Measurements from ENCODE around the gene OPRD1.
"Not testable (repeated sequence)": the region's sequence is repeated elsewhere in the genome, so short reads cannot be mapped to it uniquely, and the experiment has no call there.

The OPRD1 gene

DNA sequence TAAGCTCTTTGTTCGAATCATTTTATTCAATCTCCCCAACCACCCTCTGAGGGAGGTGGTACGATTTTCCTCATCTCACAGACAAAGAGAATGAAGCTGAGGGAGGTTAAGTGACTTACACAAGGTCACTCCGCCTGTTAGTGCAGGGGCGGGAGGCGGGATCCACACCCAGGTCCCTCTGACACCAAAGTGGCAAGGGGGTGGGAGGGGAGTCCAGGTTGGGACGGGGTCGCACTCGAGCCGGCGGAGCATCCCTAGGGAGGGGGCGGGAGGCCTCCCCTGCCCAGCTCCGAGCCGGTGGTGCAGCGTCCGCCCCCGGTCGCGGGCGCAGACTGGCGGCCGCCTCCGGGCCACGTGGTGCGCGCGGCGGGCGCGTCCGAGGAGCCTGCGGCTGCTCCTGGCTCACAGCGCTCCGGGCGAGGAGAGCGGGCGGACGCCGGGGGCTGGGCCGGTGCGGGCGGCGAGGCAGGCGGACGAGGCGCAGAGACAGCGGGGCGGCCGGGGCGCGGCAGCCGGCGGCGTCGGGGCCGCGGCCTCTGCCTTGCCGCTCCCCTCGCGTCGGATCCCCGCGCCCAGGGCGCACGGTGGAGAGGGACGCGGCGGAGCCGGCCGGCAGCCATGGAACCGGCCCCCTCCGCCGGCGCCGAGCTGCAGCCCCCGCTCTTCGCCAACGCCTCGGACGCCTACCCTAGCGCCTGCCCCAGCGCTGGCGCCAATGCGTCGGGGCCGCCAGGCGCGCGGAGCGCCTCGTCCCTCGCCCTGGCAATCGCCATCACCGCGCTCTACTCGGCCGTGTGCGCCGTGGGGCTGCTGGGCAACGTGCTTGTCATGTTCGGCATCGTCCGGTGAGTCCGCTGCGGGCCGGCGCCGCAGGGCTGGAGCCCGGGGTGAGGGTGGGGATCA is at the start of gene OPRD1:
Gene OPRD1 (plus strand): TSS at position 405 of the 903 bp plus-strand sequence. CDS start 214 bp downstream, at position 619.
- H3K9me3 ChIP-seq (ENCODE audit: control insufficient read depth in 1 of 2, low read length in 2 of 2) = no peaks in the 10 kb centered on the region
- H3K27me3 ChIP-seq (ENCODE audit: control insufficient read depth in 1 of 2, insufficient read depth in 2 of 2, low read length in 2 of 2) = peaks cover 53 to 56% of the 10 kb centered on the region in 2 donors
- H3K4me3 ChIP-seq (ENCODE audit: low read depth in 1 of 2, low read length in 2 of 2) = no peak within 1 kb of the TSS
- no peak within 1 kb of the TSS for H3K27ac ChIP-seq (ENCODE audit: low read depth, low read length)
- H3K4me1 ChIP-seq (ENCODE audit: control insufficient read depth in 1 of 2, insufficient read depth in 2 of 2, low read length in 2 of 2) = no peaks in the 10 kb centered on the region
- no peak within 1 kb of the TSS for H3K9ac ChIP-seq (ENCODE audit: low read depth in 1 of 2, low read length in 2 of 2)
- no peaks in the 10 kb centered on the region for H3K36me3 ChIP-seq (ENCODE audit: control insufficient read depth in 1 of 2, insufficient read depth in 2 of 2, low read length in 2 of 2)

DNA sequence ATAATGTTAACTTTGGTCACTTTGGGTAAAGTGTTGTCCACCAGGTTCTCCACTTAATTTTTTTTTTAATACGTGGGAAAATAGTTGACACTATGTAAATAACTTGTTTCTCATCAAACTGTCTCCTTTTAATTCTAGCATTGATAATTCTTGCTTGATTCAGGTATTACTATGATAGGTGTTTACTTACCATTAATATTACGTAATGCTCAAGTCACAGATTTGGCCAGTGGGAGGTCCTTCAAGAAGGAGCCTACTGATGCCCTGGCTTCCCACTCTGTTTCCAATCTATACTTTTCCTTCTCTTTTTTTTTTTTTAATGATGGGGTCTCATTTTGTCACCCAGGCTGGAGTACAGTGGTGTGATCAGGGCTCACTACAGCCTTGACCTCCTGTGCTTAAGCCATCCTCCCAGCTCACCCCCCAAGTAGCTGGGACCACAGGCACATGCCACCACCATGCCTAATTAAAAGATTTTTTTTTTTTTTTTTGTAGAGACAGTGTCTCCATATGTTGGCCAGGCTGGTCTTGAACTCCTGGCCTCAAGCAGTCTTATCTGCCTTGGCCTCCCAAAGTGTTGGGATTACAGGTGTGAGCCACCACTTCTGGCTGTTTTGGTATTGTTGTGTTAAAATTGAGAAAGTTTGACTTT is 45.3 kb upstream of the OPRD1 start:
- H3K9ac ChIP-seq (ENCODE audit: low read depth in 1 of 2, low read length in 2 of 2) = no peak overlapping the region
- H3K27ac ChIP-seq (ENCODE audit: low read depth, low read length) = no peak overlapping the region
- H3K9me3 ChIP-seq (ENCODE audit: control insufficient read depth in 1 of 2, low read length in 2 of 2) = no peaks in the 10 kb centered on the region
- H3K4me1 ChIP-seq (ENCODE audit: control insufficient read depth in 1 of 2, insufficient read depth in 2 of 2, low read length in 2 of 2) = peaks cover 0 to 4% of the 10 kb centered on the region in 2 donors
- H3K36me3 ChIP-seq (ENCODE audit: control insufficient read depth in 1 of 2, insufficient read depth in 2 of 2, low read length in 2 of 2) = peaks cover 18 to 43% of the 10 kb centered on the region in 2 donors
- no peak overlapping the region for H3K4me3 ChIP-seq (ENCODE audit: low read depth in 1 of 2, low read length in 2 of 2)
- no peaks in the 10 kb centered on the region for H3K27me3 ChIP-seq (ENCODE audit: control insufficient read depth in 1 of 2, insufficient read depth in 2 of 2, low read length in 2 of 2)

DNA sequence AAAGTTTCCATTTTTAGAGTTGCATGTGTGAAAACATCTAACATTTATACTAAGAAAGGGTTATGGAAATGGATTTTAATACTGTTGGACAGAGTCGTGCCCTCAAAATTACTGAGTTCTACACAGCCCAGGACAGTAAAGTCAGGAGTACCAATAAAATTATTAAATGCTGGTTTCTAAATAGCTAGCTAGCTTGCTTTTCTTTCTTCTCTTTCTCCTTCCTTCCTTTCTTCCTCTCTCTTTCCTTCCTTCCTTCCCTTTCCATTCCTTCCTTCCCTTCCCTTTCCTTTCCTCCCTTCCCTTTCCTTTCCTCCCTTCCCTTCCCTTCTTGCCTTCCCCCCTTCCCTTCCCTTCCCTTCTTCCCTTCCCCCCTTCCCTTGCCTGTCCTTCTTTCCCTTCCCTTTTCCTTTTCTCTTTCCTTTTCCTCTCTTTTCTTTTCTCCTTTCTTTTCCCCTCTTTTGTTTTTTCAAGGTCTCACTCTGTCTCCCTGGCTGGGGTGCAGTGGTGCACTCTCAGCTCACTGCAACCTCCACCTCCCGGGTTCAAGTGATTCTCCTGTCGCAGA is 41.3 kb upstream of the OPRD1 start:
- no peaks in the 10 kb centered on the region for H3K9me3 ChIP-seq (ENCODE audit: control insufficient read depth in 1 of 2, low read length in 2 of 2)
- H3K4me1 ChIP-seq (ENCODE audit: control insufficient read depth in 1 of 2, insufficient read depth in 2 of 2, low read length in 2 of 2) = peaks cover 2 to 10% of the 10 kb centered on the region in 2 donors
- H3K36me3 ChIP-seq (ENCODE audit: control insufficient read depth in 1 of 2, insufficient read depth in 2 of 2, low read length in 2 of 2) = peaks cover 18 to 29% of the 10 kb centered on the region in 2 donors
- H3K27ac ChIP-seq (ENCODE audit: low read depth, low read length) = no peak overlapping the region
- H3K4me3 ChIP-seq (ENCODE audit: low read depth in 1 of 2, low read length in 2 of 2) = no peak overlapping the region
- no peak overlapping the region for H3K9ac ChIP-seq (ENCODE audit: low read depth in 1 of 2, low read length in 2 of 2)
- H3K27me3 ChIP-seq (ENCODE audit: control insufficient read depth in 1 of 2, insufficient read depth in 2 of 2, low read length in 2 of 2) = no peaks in the 10 kb centered on the region

DNA sequence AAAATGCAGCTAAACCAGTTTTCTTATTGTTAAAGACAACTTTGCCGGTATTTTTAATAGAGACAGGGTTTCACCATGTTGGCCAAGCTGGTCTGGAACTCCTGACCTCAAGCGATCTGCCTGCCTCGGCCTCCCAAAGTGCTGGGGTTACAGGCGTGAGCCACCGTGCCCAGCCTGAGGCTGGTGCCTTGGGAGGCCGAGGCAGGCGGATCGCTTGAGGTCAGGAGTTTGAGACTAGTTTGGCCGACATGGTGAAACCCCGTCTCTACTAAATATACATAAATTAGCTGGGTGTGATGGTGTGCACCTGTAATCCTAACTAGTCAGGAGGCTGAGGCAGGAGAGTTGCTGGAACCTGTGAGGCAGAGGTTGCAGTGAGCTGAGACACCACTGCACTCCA is 40.0 kb upstream of the OPRD1 start:
- peaks cover 11 to 21% of the 10 kb centered on the region in 2 donors for H3K36me3 ChIP-seq (ENCODE audit: control insufficient read depth in 1 of 2, insufficient read depth in 2 of 2, low read length in 2 of 2)
- not testable (repeated sequence) for H3K4me3 ChIP-seq (ENCODE audit: low read depth in 1 of 2, low read length in 2 of 2); H3K9me3 ChIP-seq (ENCODE audit: control insufficient read depth in 1 of 2, low read length in 2 of 2); H3K27ac ChIP-seq (ENCODE audit: low read depth, low read length); H3K4me1 ChIP-seq (ENCODE audit: control insufficient read depth in 1 of 2, insufficient read depth in 2 of 2, low read length in 2 of 2); H3K27me3 ChIP-seq (ENCODE audit: control insufficient read depth in 1 of 2, insufficient read depth in 2 of 2, low read length in 2 of 2); H3K9ac ChIP-seq (ENCODE audit: low read depth in 1 of 2, low read length in 2 of 2)

DNA sequence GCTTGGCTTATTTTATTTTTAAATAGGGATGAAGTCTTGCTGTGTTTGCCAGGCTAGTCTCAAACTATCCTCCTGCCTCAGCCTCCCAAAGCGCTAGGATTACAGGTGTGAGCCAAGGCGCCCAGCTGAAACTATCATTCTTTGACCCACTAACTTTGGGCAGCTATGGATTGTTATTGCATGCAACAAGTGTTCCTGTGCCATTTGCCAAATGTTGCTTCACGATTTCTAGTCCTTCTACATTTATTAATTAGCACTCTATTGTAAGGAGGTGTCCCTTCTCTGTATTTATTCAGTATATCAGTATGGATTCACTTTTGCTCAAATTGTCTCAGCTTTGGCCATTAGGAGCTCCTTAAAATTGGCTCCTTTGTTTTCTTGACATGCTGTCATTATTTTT is 38.9 kb upstream of the OPRD1 start:
- H3K9ac ChIP-seq (ENCODE audit: low read depth in 1 of 2, low read length in 2 of 2) = no peak overlapping the region
- H3K9me3 ChIP-seq (ENCODE audit: control insufficient read depth in 1 of 2, low read length in 2 of 2) = no peaks in the 10 kb centered on the region
- H3K36me3 ChIP-seq (ENCODE audit: control insufficient read depth in 1 of 2, insufficient read depth in 2 of 2, low read length in 2 of 2) = peaks cover 10 to 21% of the 10 kb centered on the region in 2 donors
- no peaks in the 10 kb centered on the region for H3K27me3 ChIP-seq (ENCODE audit: control insufficient read depth in 1 of 2, insufficient read depth in 2 of 2, low read length in 2 of 2)
- no peak overlapping the region for H3K4me3 ChIP-seq (ENCODE audit: low read depth in 1 of 2, low read length in 2 of 2)
- H3K4me1 ChIP-seq (ENCODE audit: control insufficient read depth in 1 of 2, insufficient read depth in 2 of 2, low read length in 2 of 2) = peaks cover 4 to 10% of the 10 kb centered on the region in 2 donors
- H3K27ac ChIP-seq (ENCODE audit: low read depth, low read length) = no peak overlapping the region

DNA sequence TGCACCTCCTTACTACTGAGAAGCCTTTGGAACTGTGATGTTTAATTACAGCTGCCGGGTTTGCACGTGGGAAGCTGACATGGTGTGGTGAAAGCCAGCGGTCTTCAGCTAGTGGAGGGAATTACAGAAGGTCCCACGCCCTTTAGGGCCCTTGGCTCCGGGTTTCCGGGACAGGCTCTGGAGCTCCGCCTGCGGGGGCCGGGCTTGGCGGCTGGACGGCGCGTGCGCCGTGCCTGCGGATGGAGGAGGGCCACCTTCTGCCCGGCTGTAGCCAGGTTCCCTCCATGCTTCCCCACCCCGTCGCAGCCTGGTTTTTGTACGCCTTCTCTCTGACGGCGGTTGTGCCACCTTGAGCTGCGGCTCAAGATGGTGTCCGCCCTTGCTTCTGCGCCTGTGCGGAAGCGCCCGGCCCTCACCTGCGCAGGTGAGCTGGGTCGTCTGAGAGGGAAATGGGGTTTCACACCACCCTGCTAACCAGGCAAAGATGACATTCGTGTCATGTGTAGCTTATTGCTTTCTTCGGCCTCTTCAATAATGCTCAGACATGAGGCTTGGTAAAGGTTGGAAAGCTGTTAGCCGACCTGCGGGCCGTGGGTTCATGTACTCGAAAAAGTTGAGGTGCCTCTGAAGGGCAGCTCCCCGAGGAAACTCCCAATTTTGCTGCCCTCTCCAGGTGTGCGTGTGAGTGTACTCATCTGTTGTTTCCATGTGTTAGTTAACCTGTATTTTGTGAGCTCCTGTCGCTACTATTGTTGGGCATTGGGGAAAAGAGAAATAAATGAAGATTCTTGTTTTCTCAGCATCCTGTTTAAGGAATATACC is 36.6 kb upstream of the OPRD1 start:
- Histone ChIP-seq H3K27me3 (ENCODE audit: control insufficient read depth in 1 of 2, insufficient read depth in 2 of 2, low read length in 2 of 2) (no peaks in the 10 kb centered on the region), H3K9ac (ENCODE audit: low read depth in 1 of 2, low read length in 2 of 2) (peak overlapping the region; percentile 45 to 50), H3K9me3 (ENCODE audit: control insufficient read depth in 1 of 2, low read length in 2 of 2) (no peaks in the 10 kb centered on the region), H3K4me1 (ENCODE audit: control insufficient read depth in 1 of 2, insufficient read depth in 2 of 2, low read length in 2 of 2) (peaks cover 4 to 10% of the 10 kb centered on the region in 2 donors), H3K27ac (ENCODE audit: low read depth, low read length) (peak overlapping the region; percentile 38), H3K4me3 (ENCODE audit: low read depth in 1 of 2, low read length in 2 of 2) (peak overlapping the region; percentile 66 to 77), H3K36me3 (ENCODE audit: control insufficient read depth in 1 of 2, insufficient read depth in 2 of 2, low read length in 2 of 2) (peaks cover 3 to 9% of the 10 kb centered on the region in 2 donors)

DNA sequence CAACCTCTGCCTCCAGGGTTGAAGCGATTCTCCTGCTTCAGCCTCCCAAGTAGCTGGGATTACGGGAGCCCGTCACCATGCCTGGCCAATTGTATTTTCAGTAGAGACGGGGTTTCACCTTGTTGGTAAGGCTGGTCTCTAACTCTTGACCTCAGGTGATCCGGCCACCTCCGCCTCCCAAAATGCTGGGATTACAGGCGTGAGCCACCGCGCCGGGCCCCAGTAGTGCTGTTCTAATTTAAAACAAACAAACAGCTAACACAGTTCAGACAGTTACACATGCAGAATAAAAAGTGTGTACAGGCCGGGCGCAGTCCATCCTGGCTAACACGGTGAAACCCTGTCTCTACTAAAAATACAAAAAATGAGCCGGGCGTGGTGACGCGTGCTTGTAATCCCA is 35.6 kb upstream of the OPRD1 start:
- peaks cover 0 to 2% of the 10 kb centered on the region in 2 donors for H3K36me3 ChIP-seq (ENCODE audit: control insufficient read depth in 1 of 2, insufficient read depth in 2 of 2, low read length in 2 of 2)
- H3K27ac ChIP-seq (ENCODE audit: low read depth, low read length) = no peak overlapping the region
- H3K27me3 ChIP-seq (ENCODE audit: control insufficient read depth in 1 of 2, insufficient read depth in 2 of 2, low read length in 2 of 2) = no peaks in the 10 kb centered on the region
- no peaks in the 10 kb centered on the region for H3K9me3 ChIP-seq (ENCODE audit: control insufficient read depth in 1 of 2, low read length in 2 of 2)
- no peak overlapping the region for H3K4me3 ChIP-seq (ENCODE audit: low read depth in 1 of 2, low read length in 2 of 2)
- H3K4me1 ChIP-seq (ENCODE audit: control insufficient read depth in 1 of 2, insufficient read depth in 2 of 2, low read length in 2 of 2) = peaks cover 4 to 10% of the 10 kb centered on the region in 2 donors
- H3K9ac ChIP-seq (ENCODE audit: low read depth in 1 of 2, low read length in 2 of 2) = no peak overlapping the region

DNA sequence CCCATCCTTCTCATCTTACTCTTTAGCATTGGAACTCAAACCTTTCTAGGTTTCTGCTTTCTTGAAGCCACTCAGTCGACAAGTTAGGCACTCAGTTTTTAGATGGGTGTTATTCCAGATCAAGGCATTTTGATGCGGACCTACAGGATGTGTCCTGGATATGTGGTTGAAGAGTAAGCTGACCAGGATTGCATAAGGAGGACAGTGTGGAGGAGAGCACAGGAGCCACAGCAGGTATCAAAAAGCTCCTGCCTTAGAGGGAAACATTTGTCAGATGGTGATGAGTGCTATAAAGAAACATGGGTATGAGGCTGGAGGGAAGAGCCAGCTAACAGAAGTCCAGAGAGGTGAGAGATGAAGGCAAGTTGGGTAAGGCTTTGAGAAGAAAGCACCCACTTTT is 33.9 kb upstream of the OPRD1 start:
- Histone ChIP-seq H3K9me3 (ENCODE audit: control insufficient read depth in 1 of 2, low read length in 2 of 2) (no peaks in the 10 kb centered on the region), H3K27me3 (ENCODE audit: control insufficient read depth in 1 of 2, insufficient read depth in 2 of 2, low read length in 2 of 2) (no peaks in the 10 kb centered on the region), H3K27ac (ENCODE audit: low read depth, low read length) (no peak overlapping the region), H3K4me3 (ENCODE audit: low read depth in 1 of 2, low read length in 2 of 2) (no peak overlapping the region), H3K9ac (ENCODE audit: low read depth in 1 of 2, low read length in 2 of 2) (no peak overlapping the region), H3K36me3 (ENCODE audit: control insufficient read depth in 1 of 2, insufficient read depth in 2 of 2, low read length in 2 of 2) (no peaks in the 10 kb centered on the region), H3K4me1 (ENCODE audit: control insufficient read depth in 1 of 2, insufficient read depth in 2 of 2, low read length in 2 of 2) (peaks cover 4 to 10% of the 10 kb centered on the region in 2 donors)

DNA sequence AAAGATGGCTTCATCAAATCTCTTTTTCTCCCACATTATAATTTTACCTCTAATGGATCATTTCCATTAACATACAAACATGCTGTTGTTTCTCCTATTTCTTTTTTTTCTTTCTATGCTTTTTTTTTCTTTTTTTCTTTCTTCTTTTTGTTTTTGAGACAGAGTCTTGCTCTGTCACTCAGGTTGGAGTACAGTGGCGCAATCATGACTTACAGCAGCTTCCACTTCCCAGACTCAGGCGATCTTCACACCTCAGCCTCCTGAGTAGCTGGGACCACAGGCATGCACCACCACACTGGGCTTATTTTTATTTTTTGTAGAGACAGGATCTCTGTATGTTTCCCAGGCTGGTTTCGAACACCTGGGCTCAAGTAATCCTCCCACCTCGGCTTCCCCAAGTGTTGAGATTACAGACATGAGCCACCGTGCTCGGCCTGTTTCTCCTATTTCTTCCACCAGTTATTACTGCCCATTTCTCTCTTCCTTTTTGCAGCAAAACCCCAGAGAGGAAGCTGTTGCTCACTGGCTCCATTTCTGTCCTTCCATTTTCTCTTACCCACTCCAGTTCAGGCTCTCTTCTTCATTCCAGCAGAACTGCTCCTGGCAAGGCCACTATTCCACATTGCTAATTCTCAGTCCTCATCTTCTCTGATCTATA is 32.1 kb upstream of the OPRD1 start:
- Histone ChIP-seq H3K4me1 (ENCODE audit: control insufficient read depth in 1 of 2, insufficient read depth in 2 of 2, low read length in 2 of 2) (peaks cover 4 to 6% of the 10 kb centered on the region in 2 donors), H3K9me3 (ENCODE audit: control insufficient read depth in 1 of 2, low read length in 2 of 2) (no peaks in the 10 kb centered on the region), H3K27ac (ENCODE audit: low read depth, low read length) (no peak overlapping the region), H3K9ac (ENCODE audit: low read depth in 1 of 2, low read length in 2 of 2) (no peak overlapping the region), H3K4me3 (ENCODE audit: low read depth in 1 of 2, low read length in 2 of 2) (no peak overlapping the region), H3K36me3 (ENCODE audit: control insufficient read depth in 1 of 2, insufficient read depth in 2 of 2, low read length in 2 of 2) (no peaks in the 10 kb centered on the region), H3K27me3 (ENCODE audit: control insufficient read depth in 1 of 2, insufficient read depth in 2 of 2, low read length in 2 of 2) (no peaks in the 10 kb centered on the region)

Measured in duodenal mucosa (tissue), 2 donors.